Measurements from ENCODE around the gene TLE4.
"Not testable (repeated sequence)": the region's sequence is repeated elsewhere in the genome, so short reads cannot be mapped to it uniquely, and the experiment has no call there.

Gene TLE4

GRCh38 chr9:79571309-79572031, at the start of gene TLE4:
Gene TLE4 (plus strand): TSS chr9:79571965. CDS start chr9:79572791, 826 bp downstream.
- peaks cover 2% of the 10 kb centered on the region; the same call in 1 of the 2 replicates for H3K36me3 ChIP-seq (ENCODE audit: control insufficient read depth, insufficient read depth, low read length)
- peak within 1 kb of the TSS; percentile 91 for H3K4me3 ChIP-seq (ENCODE audit: low read depth, low read length)
- peak within 1 kb of the TSS; percentile 86 for H3K9ac ChIP-seq (ENCODE audit: low read length)
- H3K27me3 ChIP-seq (ENCODE audit: control insufficient read depth, insufficient read depth, low read length) = 0 out of 2 replicates have a peak, but pooled peaks cover 4% of the 10 kb centered on the region
- peaks cover 4% of the 10 kb centered on the region; the same call in 1 of the 2 replicates for H3K9me3 ChIP-seq (ENCODE audit: control insufficient read depth, insufficient read depth, low read depth, low read length)
- peaks cover 16% of the 10 kb centered on the region for H3K4me1 ChIP-seq (ENCODE audit: control insufficient read depth, insufficient read depth, low read length)
- H3K27ac ChIP-seq (ENCODE audit: low read depth, low read length) = peak within 1 kb of the TSS; percentile 89

- Histone ChIP-seq H3K36me3 (ENCODE audit: control insufficient read depth, insufficient read depth, low read length) (no peaks in the 10 kb centered on the region), H3K4me1 (ENCODE audit: control insufficient read depth, insufficient read depth, low read length) (no peaks in the 10 kb centered on the region), H3K27me3 (ENCODE audit: control insufficient read depth, insufficient read depth, low read length) (no peaks in the 10 kb centered on the region), H3K27ac (ENCODE audit: low read depth, low read length) (no peak overlapping the region), H3K9ac (ENCODE audit: low read length) (no peak overlapping the region), H3K9me3 (ENCODE audit: control insufficient read depth, insufficient read depth, low read depth, low read length) (peaks cover 6% of the 10 kb centered on the region; the same call in 1 of the 2 replicates), H3K4me3 (ENCODE audit: low read depth, low read length) (no peak overlapping the region)
Measured at GRCh38 chr9:79522793-79523192, 49.0 kb upstream of the TLE4 start.

- Histone ChIP-seq H3K27me3 (ENCODE audit: control insufficient read depth, insufficient read depth, low read length) (no peaks in the 10 kb centered on the region), H3K4me3 (ENCODE audit: low read depth, low read length) (no peak overlapping the region), H3K9me3 (ENCODE audit: control insufficient read depth, insufficient read depth, low read depth, low read length) (peaks cover 6% of the 10 kb centered on the region; the same call in 1 of the 2 replicates), H3K27ac (ENCODE audit: low read depth, low read length) (no peak overlapping the region), H3K4me1 (ENCODE audit: control insufficient read depth, insufficient read depth, low read length) (no peaks in the 10 kb centered on the region), H3K36me3 (ENCODE audit: control insufficient read depth, insufficient read depth, low read length) (no peaks in the 10 kb centered on the region), H3K9ac (ENCODE audit: low read length) (no peak overlapping the region)
Measured at GRCh38 chr9:79524266-79524665, 47.5 kb upstream of the TLE4 start.

- Histone ChIP-seq H3K27ac (ENCODE audit: low read depth, low read length) (no peak overlapping the region), H3K4me1 (ENCODE audit: control insufficient read depth, insufficient read depth, low read length) (no peaks in the 10 kb centered on the region), H3K27me3 (ENCODE audit: control insufficient read depth, insufficient read depth, low read length) (no peaks in the 10 kb centered on the region), H3K9ac (ENCODE audit: low read length) (no peak overlapping the region), H3K9me3 (ENCODE audit: control insufficient read depth, insufficient read depth, low read depth, low read length) (peaks cover 6% of the 10 kb centered on the region; the same call in 1 of the 2 replicates), H3K4me3 (ENCODE audit: low read depth, low read length) (no peak overlapping the region), H3K36me3 (ENCODE audit: control insufficient read depth, insufficient read depth, low read length) (no peaks in the 10 kb centered on the region)
Measured at GRCh38 chr9:79526149-79526672, 45.6 kb upstream of the TLE4 start.

- H3K4me3 ChIP-seq (ENCODE audit: low read depth, low read length) = no peak overlapping the region
- no peaks in the 10 kb centered on the region for H3K4me1 ChIP-seq (ENCODE audit: control insufficient read depth, insufficient read depth, low read length)
- H3K36me3 ChIP-seq (ENCODE audit: control insufficient read depth, insufficient read depth, low read length) = no peaks in the 10 kb centered on the region
- H3K9ac ChIP-seq (ENCODE audit: low read length) = no peak overlapping the region
- no peak overlapping the region for H3K27ac ChIP-seq (ENCODE audit: low read depth, low read length)
- no peaks in the 10 kb centered on the region for H3K27me3 ChIP-seq (ENCODE audit: control insufficient read depth, insufficient read depth, low read length)
- H3K9me3 ChIP-seq (ENCODE audit: control insufficient read depth, insufficient read depth, low read depth, low read length) = no peaks in the 10 kb centered on the region; the same call in 1 of the 2 replicates
Measured at GRCh38 chr9:79535534-79535933, 36.2 kb upstream of the TLE4 start.

GRCh38 chr9:79537838-79538237, 33.9 kb upstream of the TLE4 start:
- no peaks in the 10 kb centered on the region for H3K36me3 ChIP-seq (ENCODE audit: control insufficient read depth, insufficient read depth, low read length)
- H3K27ac ChIP-seq (ENCODE audit: low read depth, low read length) = no peak overlapping the region
- no peaks in the 10 kb centered on the region for H3K4me1 ChIP-seq (ENCODE audit: control insufficient read depth, insufficient read depth, low read length)
- no peaks in the 10 kb centered on the region; the same call in 1 of the 2 replicates for H3K9me3 ChIP-seq (ENCODE audit: control insufficient read depth, insufficient read depth, low read depth, low read length)
- no peaks in the 10 kb centered on the region for H3K27me3 ChIP-seq (ENCODE audit: control insufficient read depth, insufficient read depth, low read length)
- no peak overlapping the region for H3K9ac ChIP-seq (ENCODE audit: low read length)
- no peak overlapping the region for H3K4me3 ChIP-seq (ENCODE audit: low read depth, low read length)

- Histone ChIP-seq H3K4me3 (ENCODE audit: low read depth, low read length) (no peak overlapping the region), H3K27ac (ENCODE audit: low read depth, low read length) (no peak overlapping the region), H3K9ac (ENCODE audit: low read length) (no peak overlapping the region), H3K9me3 (ENCODE audit: control insufficient read depth, insufficient read depth, low read depth, low read length) (no peaks in the 10 kb centered on the region), H3K36me3 (ENCODE audit: control insufficient read depth, insufficient read depth, low read length) (no peaks in the 10 kb centered on the region), H3K4me1 (ENCODE audit: control insufficient read depth, insufficient read depth, low read length) (no peaks in the 10 kb centered on the region), H3K27me3 (ENCODE audit: control insufficient read depth, insufficient read depth, low read length) (no peaks in the 10 kb centered on the region)
Measured at GRCh38 chr9:79542735-79543620, 28.8 kb upstream of the TLE4 start.

- H3K36me3 ChIP-seq (ENCODE audit: control insufficient read depth, insufficient read depth, low read length); H3K4me3 ChIP-seq (ENCODE audit: low read depth, low read length); H3K9me3 ChIP-seq (ENCODE audit: control insufficient read depth, insufficient read depth, low read depth, low read length); H3K9ac ChIP-seq (ENCODE audit: low read length); H3K4me1 ChIP-seq (ENCODE audit: control insufficient read depth, insufficient read depth, low read length); H3K27me3 ChIP-seq (ENCODE audit: control insufficient read depth, insufficient read depth, low read length); H3K27ac ChIP-seq (ENCODE audit: low read depth, low read length): not testable (repeated sequence)
Measured at GRCh38 chr9:79544375-79544774, 27.4 kb upstream of the TLE4 start.

GRCh38 chr9:79551586-79551985, 20.2 kb upstream of the TLE4 start:
- no peaks in the 10 kb centered on the region for H3K4me1 ChIP-seq (ENCODE audit: control insufficient read depth, insufficient read depth, low read length)
- H3K36me3 ChIP-seq (ENCODE audit: control insufficient read depth, insufficient read depth, low read length) = no peaks in the 10 kb centered on the region
- H3K9ac ChIP-seq (ENCODE audit: low read length) = no peak overlapping the region
- no peak overlapping the region for H3K4me3 ChIP-seq (ENCODE audit: low read depth, low read length)
- no peaks in the 10 kb centered on the region for H3K27me3 ChIP-seq (ENCODE audit: control insufficient read depth, insufficient read depth, low read length)
- H3K27ac ChIP-seq (ENCODE audit: low read depth, low read length) = no peak overlapping the region
- H3K9me3 ChIP-seq (ENCODE audit: control insufficient read depth, insufficient read depth, low read depth, low read length) = no peaks in the 10 kb centered on the region

GRCh38 chr9:79551994-79552393, 19.8 kb upstream of the TLE4 start:
- no peak overlapping the region for H3K4me3 ChIP-seq (ENCODE audit: low read depth, low read length)
- H3K4me1 ChIP-seq (ENCODE audit: control insufficient read depth, insufficient read depth, low read length) = no peaks in the 10 kb centered on the region
- no peak overlapping the region for H3K9ac ChIP-seq (ENCODE audit: low read length)
- H3K27me3 ChIP-seq (ENCODE audit: control insufficient read depth, insufficient read depth, low read length) = no peaks in the 10 kb centered on the region
- no peak overlapping the region for H3K27ac ChIP-seq (ENCODE audit: low read depth, low read length)
- no peaks in the 10 kb centered on the region for H3K36me3 ChIP-seq (ENCODE audit: control insufficient read depth, insufficient read depth, low read length)
- H3K9me3 ChIP-seq (ENCODE audit: control insufficient read depth, insufficient read depth, low read depth, low read length) = no peaks in the 10 kb centered on the region
